Measurements from ENCODE around the gene ANKRD28. TPM values are rescaled to one million over a fixed set of nuclear protein-coding genes. Genes with fewer than 3 reads are reported as not detected.

The ANKRD28 gene
- total and polyA plus RNA-seq, 2 of the 8 experiments (the other 6 are each of a cell fraction or from before 2014, with no cell fraction given): 39.1 to 61.7 TPM

GRCh38 chr3:15633766-15634598, 163.8 kb downstream of the ANKRD28 start (continued):
- TF ChIP-seq KDM1A (IDR thresholded peaks at IDR 0.05; ENCODE audit: borderline replicate concordance, low read length) (no peak), SP2 (IDR thresholded peaks at IDR 0.05; ENCODE audit: low read length) (no peak)
